SU-DHL-6 (cell line): ENCODE measurements around the gene ZNF675.
"Not testable (repeated sequence)": the region's sequence is repeated elsewhere in the genome, so short reads cannot be mapped to it uniquely, and the experiment has no call there.

Experiments
- H2AFZ ChIP-seq: fragments of 200-600 bp; sonication (generic); 2 replicates; pipeline ENCODE4 v1.6.1; 2014; ENCODE audit warnings: low read depth, mild to moderate bottlenecking, moderate library complexity, mixed read lengths, antibody characterized with exemption, low read length; ENCODE audit not compliant: severe bottlenecking
- H3F3A ChIP-seq: fragments of 200-600 bp; shearing (Covaris generic); 2 replicates; pipeline ENCODE4 v1.6.0; 2016; ENCODE audit warnings: antibody characterized with exemption, mild to moderate bottlenecking; ENCODE audit not compliant: insufficient read depth
- H3K27ac ChIP-seq: fragments of 200-600 bp; sonication (generic); 2 replicates; pipeline ENCODE4 v1.5.1; 2016; ENCODE audit warnings: low read depth, mild to moderate bottlenecking, low read length, moderate library complexity, mixed read lengths
- H3K27me3 ChIP-seq: fragments of 200-600 bp; sonication (generic), shearing (Covaris generic); 2 replicates; pipeline ENCODE4 v1.6.0; 2014; ENCODE audit warnings: mild to moderate bottlenecking, low read length
- H3K36me3 ChIP-seq: fragments of 200-600 bp; sonication (generic); 2 replicates; pipeline ENCODE4 v1.6.1; 2014; ENCODE audit warnings: mild to moderate bottlenecking, low read length, mixed read lengths
- H3K4me2 ChIP-seq: fragments of 300-600, 200-600 bp; shearing (Covaris generic), sonication (generic); 2 replicates; pipeline ENCODE4 v1.6.0; 2014; ENCODE audit warnings: low read length, low read depth, mild to moderate bottlenecking; ENCODE audit not compliant: poor library complexity, severe bottlenecking
- H3K4me3 ChIP-seq: fragments of 200-600 bp; sonication (generic); 2 replicates; pipeline ENCODE4 v1.5.1; 2014; ENCODE audit warnings: antibody characterized with exemption, low read length, mild to moderate bottlenecking, mixed read lengths; ENCODE audit not compliant: insufficient read depth, poor library complexity, severe bottlenecking
- H3K79me2 ChIP-seq: fragments of 200-600 bp; sonication (generic); 2 replicates; pipeline ENCODE4 v1.6.1; 2014; ENCODE audit warnings: mild to moderate bottlenecking, low read length, moderate library complexity; ENCODE audit not compliant: insufficient read depth
- H3K9ac ChIP-seq: fragments of 200-600 bp; sonication (generic); 2 replicates; pipeline ENCODE4 v1.7.0; 2014; ENCODE audit warnings: mild to moderate bottlenecking, low read length
- H3K9me2 ChIP-seq: fragments of 200-600 bp; sonication (generic); replicated peaks from 2 replicates; pipeline ENCODE4 v1.6.1; 2014; ENCODE audit warnings: low read length; ENCODE audit not compliant: insufficient read depth
- H3K9me3 ChIP-seq: fragments of 200-600 bp; sonication (generic); 2 replicates; pipeline ENCODE4 v1.6.1; 2014; ENCODE audit warnings: low read length, mixed read lengths; ENCODE audit not compliant: insufficient read depth
- H4K20me1 ChIP-seq: fragments of 200-600 bp; sonication (generic); 2 replicates; pipeline ENCODE4 v1.6.1; 2014; ENCODE audit warnings: low read depth, mild to moderate bottlenecking, antibody characterized with exemption, low read length, moderate library complexity, mixed read lengths
- CTCF ChIP-seq: fragments of 200-600 bp; sonication (generic); IDR thresholded peaks from one replicate; pipeline ENCODE4 v1.5.1; 2017; ENCODE audit warnings: antibody characterized with exemption, mild to moderate bottlenecking, low read length, moderate library complexity; ENCODE audit not compliant: insufficient read depth, poor library complexity, severe bottlenecking
- EZH2phosphoT487 ChIP-seq: fragments of 200-600 bp; sonication (generic), shearing (Covaris generic); conservative IDR thresholded peaks from 2 replicates; pipeline ENCODE4 v1.6.1; 2018; ENCODE audit warnings: mild to moderate bottlenecking, antibody characterized with exemption, low read length, moderate library complexity, mixed read lengths

ZNF675 gene

GRCh38 chr19:23665651-23666410 is 21.2 kb downstream of the ZNF675 start:
- H3K9me2 ChIP-seq: no peaks in the 10 kb centered on the region
- H3K36me3 ChIP-seq: peaks cover 20% of the 10 kb centered on the region
- TF ChIP-seq CTCF (no peak), EZH2phosphoT487 (no peak)
- no peak overlapping the region for H3K4me2 ChIP-seq
- H3K27me3 ChIP-seq: no peaks in the 10 kb centered on the region
- H3K27ac ChIP-seq: no peak overlapping the region
- peaks cover 4% of the 10 kb centered on the region; the same call in 1 of the 2 replicates for H3F3A ChIP-seq
- H4K20me1 ChIP-seq: peaks cover 8% of the 10 kb centered on the region; the same call in 1 of the 2 replicates
- no peak overlapping the region for H3K4me3 ChIP-seq
- H2AFZ ChIP-seq: no peak overlapping the region
- H3K9ac ChIP-seq: no peak overlapping the region
- peaks cover 74% of the 10 kb centered on the region for H3K79me2 ChIP-seq
- no peaks in the 10 kb centered on the region for H3K9me3 ChIP-seq

GRCh38 chr19:23649817-23650216 is 37.2 kb downstream of the ZNF675 start:
- not testable (repeated sequence) for H3K27me3 ChIP-seq, H3K4me2 ChIP-seq, H3K9me2 ChIP-seq, H3F3A ChIP-seq, H3K4me3 ChIP-seq, H2AFZ ChIP-seq, H4K20me1 ChIP-seq, H3K9ac ChIP-seq, H3K79me2 ChIP-seq, H3K27ac ChIP-seq
- Histone ChIP-seq H3K36me3 (peaks cover 40% of the 10 kb centered on the region), H3K9me3 (peaks cover 20% of the 10 kb centered on the region; the same call in 1 of the 2 replicates)
